Ovary (tissue), 3 donors: Measurements from ENCODE around the gene ADAM12.

Experiments used
- CTCF ChIP-seq, 3 donors: fragments of 450-650 bp in 2 of 3; fragments of 200-600 bp in 1 of 3; IDR thresholded peaks; one replicate each; pipeline versions ENCODE4 v1.5.1 to v1.8.0; 2016 to 2022; ENCODE audit warnings: antibody characterized with exemption in 3 of 3, mild to moderate bottlenecking in 1 of 3
- EP300 ChIP-seq: sonication (generic); formaldehyde crosslinking; IDR thresholded peaks from one replicate; pipeline ENCODE4 v1.6.1; 2017; ENCODE audit warnings: antibody characterized with exemption
- POLR2A ChIP-seq: fragments of 450-650 bp; IDR thresholded peaks from one replicate; pipeline ENCODE4 v1.6.1; 2017; ENCODE audit warnings: antibody characterized with exemption, mild to moderate bottlenecking, moderate library complexity
- donor health status: DM: no; HTN: no; CAD: no.

GRCh38 chr10:126201603-126202002, 186.7 kb downstream of the ADAM12 start:
- no peak for TF ChIP-seq CTCF (IDR thresholded peaks at IDR 0.05)
- TF ChIP-seq POLR2A = no peak
- no peak for TF ChIP-seq EP300
